HL-60/S4 (cell line): ENCODE results near the gene PFDN5.

Source experiments
- in situ Hi-C: fragments of 300-500 bp; cut with MboI; formaldehyde crosslinking; loops from 2 replicates; pipeline ENCODE4 v1.14.3; 2022; ENCODE audit warnings: low sequenced_read_pairs

The PFDN5 gene

DNA sequence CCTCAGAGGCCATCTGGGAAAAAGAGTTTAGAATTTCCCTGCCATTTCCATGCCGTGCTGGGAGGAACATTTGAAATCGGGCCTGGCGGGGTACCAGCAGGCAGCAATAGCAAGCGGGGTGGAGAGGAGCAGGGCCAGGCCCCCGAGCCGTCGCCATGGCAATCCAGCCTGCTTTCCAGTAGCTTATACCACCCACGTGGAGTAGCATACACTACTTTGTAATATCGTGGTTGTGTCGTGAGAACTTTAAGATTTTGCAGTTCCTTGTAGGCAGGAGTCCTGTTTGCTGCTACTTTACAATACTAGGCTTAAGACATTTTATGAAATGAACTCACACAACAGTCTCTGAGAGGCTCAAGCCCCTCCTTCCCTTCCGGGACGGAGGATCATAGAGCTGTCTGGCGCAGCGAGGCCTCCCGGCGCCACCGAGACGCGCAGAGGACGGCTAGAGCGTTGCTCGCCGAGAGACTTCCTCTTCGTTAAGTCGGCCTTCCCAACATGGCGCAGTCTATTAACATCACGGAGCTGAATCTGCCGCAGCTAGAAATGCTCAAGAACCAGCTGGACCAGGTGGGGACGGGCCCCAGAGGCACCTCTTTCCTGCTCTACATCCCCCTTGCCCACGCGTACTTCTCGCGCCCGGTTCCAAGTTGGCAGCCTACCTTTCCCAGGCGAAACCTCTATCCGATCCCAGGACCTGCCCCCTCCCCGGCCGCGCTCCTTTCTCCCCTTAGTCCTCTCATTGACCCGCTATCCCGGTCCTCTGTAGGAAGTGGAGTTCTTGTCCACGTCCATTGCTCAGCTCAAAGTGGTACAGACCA, at the start of gene PFDN5:
PFDN5 (plus strand) TSS at position 473 of the 821 bp plus-strand sequence; CDS start at position 499, 26 bp downstream.
- in situ Hi-C loops = no loop called here

DNA sequence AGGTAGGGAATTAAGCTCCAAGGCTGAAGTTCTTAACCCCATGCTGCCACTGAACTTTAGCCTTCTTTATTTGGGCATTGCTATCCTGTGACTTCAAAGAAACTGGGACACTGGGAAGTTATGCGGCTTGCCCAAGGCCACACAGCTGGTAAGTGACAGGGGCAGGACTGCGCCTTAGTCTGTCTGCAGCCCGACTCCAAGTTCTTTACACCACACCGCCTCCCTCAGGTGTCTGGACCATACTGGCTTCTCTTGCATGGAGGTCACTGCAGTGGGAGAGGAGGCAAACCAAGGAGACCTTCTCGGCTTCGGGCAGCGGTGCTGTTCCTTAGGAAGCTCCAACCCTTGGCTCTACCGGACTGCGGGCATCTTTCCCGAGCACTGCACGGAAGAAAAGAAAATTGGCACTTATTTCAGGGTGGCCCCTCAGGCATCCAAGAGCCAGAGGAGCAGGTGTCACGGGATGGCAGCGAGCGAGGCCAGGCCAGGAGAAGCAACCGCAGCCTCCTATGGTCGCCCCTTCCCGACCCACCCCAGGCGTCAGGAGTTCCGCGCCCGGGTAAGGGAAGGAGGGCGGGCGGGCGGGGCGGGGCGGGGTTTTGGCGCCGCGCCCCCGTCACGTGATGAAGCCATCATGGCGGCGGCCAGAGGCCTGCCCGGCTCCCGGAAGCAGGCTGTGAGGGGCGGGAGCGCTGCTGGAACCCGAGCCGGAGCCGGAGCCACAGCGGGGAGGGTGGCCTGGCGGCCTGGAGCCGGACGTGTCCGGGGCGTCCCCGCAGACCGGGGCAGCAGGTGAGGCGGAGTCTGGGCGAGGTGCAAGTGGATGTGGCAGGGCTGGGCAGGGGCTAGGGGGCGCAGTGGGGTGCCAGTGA, 43.6 kb upstream of the PFDN5 start:
- in situ Hi-C loops = no loop called here

DNA sequence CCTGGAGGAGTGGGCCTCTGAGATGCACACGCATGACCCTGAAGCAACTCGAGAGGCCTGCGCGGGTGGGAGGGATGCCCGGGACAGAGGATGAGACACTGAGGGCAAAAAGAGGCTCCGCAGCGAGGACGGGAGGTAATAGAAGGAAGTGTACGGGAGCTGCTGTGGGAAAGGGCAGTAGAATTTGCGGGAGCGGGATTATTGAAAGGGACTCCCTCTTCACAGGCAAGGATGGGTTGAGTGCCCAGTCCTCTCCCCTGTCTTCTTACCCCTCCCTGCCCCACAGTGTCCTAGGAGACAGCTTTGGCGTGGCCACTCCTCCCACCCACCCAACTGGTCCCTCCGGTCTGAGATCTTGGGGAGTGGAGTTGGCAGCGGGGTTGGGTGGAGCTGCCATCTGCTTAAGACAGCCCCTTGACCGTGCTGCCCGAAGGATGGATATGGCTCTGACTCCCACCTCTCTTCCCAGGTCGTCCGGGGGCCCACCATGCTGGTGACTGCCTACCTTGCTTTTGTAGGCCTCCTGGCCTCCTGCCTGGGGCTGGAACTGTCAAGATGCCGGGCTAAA, 42.9 kb upstream of the PFDN5 start:
- in situ Hi-C loops = no loop called here

DNA sequence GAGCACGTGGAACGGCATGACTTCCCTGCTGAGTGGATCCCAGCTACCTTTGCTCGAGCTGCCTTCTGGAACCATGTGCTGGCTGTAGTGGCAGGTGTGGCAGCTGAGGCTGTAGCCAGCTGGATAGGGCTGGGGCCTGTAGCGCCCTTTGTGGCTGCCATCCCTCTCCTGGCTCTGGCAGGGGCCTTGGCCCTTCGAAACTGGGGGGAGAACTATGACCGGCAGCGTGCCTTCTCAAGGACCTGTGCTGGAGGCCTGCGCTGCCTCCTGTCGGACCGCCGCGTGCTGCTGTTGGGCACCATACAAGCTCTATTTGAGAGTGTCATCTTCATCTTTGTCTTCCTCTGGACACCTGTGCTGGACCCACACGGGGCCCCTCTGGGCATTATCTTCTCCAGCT, 42.0 kb upstream of the PFDN5 start:
- in situ Hi-C loops = no loop called here

DNA sequence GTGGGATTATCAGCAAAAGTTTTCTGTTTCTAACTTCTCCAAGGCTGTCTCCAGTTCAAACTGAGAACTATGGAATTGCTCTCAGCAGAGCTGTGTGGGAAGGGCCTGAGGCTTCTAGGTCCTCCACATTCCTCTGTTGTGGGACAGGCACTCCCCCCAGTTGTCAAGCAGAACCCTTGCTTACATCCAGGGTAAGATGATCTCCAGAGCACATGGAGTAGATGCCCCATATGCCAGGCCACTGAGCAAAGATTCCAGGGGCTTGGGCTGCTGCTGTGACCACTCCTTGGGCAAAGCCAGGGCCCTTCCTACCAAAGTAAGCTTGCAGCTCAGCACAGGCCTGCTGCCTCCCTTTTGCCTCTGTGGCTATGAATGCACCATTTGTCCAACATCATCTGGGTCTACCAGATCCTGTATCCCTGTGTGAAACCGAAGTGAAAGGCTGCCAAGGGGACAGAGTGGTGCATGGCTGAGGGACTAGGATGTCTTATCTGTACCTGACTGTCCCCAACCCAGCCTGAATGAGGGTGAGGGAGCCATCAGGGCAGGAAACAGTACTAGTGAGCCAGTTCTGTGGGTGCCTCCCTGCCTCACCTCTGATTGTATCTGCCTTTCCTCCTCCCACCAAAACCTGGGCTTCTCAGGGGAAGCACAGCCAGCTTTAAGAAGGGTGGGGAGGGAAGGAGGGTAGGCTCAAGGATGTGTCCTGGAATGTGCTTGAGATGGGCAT, 40.4 kb upstream of the PFDN5 start:
- in situ Hi-C loops = no loop called here

DNA sequence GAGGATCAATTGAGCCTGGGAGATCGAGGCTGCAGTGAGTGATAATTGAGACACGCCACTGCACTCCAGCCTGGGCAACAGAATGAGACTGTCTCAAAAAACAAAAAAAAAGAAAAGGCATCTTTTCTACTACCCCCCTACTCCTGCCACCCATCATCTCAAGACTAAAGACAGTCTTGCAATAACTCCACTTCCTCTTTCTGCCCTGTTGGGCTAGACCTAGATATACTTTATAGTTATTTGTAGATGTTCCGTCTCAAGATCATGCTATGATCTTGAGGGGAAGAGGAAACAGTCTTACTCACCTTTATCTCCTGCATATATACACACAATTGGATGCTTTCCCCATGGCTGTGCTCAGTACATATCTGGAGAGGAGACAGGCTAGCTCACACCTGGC, 39.3 kb upstream of the PFDN5 start:
- in situ Hi-C loops = no loop called here

DNA sequence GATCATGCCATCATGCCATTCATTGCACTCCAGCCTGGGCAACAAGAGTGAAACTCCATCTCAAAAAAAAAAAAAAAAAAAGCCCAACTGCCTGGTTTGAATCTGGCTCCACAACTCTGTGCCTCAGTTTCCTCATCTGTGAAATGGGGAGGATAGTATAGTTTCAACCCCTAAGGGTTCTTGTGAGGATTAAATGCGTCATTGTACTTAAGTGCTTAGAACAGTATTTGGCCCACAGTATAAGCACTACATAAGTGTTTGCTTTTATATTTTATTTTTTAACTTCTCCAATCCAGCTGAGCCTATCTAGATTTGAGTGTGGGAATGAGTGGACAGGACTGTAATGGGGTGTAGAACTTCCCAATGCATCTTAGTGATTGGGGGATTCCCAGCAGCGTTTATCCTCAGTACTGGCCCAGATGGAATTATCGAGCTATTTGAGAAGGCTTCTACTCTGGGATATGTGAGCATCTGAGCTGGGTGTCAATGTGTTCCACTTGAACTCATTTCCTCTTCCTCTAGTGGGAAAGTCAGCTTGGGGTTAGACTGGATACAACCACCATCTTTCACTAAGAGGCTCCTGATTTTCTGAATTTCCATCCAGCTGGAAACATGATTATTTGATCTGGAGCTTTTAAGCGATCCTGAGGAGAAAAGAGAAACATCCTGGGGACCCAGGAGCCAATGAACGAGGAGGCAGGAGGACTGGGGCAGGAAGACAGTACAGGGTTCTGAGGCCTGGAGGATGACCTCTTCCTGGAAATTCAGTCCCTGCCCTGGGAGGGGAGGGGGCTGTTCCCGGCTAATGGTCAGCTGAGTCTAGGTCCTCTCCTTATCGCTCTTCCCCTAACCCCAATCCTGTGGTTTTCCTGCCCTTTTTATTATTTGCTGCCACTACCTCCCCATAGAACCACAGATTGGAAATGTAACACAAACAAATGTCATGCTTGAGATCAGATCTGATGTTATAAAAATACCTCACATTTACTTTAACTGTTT, 36.5 kb upstream of the PFDN5 start:
- in situ Hi-C loops = no loop called here

DNA sequence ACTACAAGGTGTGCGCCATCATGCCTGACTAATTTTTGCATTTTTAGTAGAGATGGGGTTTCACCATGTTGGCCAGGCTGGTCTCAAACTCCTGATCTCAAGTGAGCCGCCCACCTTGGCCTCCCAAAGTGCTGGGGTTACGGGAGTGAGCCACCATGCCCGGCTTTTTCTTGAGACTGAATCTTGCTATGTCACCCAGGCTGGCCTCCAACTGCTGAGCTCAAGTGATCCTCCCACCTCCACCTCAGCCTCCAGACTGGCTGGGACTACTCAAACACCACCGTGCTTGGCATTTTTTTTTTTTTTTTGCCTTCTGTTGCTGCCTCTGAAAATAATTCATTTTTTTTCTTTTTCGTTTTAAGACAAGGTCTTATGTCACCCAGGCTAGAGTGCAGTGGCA, 35.5 kb upstream of the PFDN5 start:
- in situ Hi-C loops = no loop called here

DNA sequence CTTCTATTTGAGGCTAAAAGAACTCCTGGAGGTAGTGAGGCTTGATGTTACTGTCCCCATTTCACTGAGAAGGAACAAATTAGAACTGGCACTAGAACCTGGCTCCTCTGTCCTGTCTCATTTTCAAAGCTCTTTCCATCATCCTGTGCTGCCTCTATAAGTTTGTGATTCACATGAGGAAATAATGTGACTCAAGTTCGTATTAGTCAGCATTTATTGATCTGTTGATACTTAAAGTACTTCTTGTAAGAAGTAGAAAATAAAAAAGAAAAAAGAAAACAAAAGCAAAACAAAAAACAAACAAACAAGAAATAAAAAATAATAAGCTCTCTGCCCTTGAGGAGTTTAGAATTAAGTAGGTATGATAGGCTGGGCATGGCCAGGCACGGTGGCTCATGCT, 29.6 kb upstream of the PFDN5 start:
- in situ Hi-C loops = no loop called here

DNA sequence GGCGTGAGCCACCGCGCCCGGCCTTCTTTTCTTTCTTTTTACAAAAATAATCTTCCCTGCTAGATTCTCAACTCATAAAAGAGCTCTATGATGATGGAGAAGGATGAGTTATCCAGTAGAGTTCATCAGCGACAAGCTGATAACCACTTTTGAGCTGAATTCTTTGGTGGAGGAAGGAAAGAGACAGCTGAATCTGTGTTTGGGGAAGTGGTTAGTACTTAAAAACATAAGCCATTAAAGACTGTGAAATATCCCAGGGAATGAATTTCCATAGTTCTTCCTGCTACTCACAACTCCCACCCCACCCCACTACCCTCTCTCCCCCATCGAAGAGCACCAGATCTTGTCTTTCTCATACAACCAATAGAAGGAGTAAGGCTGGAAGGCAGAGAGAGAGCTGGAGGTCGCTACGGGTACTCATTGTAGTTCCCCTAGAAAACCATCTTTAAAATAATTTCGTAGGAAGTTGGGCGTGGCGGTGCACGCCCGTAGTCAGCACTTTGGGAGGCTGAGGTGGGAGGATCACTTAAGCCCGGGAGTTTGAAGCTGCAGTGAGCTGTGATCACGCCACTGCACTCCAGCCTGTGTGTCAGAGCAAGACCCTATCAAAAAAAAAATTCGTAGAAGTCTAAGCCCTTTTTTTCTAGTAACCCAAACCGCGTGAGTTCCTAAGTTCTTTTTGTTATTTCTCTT, 27.9 kb upstream of the PFDN5 start:
- in situ Hi-C loops = no loop called here

DNA sequence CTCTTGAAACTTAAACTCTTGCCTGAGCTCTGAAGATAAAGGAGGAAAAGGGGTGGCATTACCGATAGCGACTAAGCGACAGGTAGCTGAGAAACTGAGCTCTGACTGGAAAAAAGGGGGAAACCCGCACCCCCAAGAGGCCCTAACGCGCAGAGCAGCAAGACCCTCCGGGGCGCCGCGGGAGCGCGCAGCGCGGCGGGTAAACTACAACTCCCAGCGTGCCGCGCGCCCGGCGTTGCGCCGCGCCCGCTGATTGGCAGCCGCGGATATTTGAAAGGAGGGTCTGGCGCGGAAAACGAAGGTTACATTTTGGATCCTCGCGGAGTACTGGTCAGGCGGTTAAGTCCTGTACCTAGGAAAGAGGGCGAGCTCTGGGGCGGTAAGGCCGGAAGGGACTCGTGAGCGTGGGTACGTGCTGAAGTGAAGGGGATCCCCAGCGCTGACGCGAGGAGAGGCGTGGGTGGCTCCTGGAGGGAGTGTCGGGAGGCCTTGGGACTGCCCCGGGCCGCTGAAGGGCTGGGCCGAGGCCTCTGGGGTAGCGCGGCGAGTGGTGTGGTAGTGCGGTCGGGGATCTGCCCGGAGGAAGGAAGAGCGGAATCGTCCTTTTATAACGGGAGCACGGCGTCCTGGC, 27.2 kb upstream of the PFDN5 start, which contains the start of gene ESPL1:
ESPL1 (plus strand) TSS at position 301 of the 631 bp plus-strand sequence. CDS start 468 bp downstream, outside the sequence.
- in situ Hi-C loops = no loop called here

DNA sequence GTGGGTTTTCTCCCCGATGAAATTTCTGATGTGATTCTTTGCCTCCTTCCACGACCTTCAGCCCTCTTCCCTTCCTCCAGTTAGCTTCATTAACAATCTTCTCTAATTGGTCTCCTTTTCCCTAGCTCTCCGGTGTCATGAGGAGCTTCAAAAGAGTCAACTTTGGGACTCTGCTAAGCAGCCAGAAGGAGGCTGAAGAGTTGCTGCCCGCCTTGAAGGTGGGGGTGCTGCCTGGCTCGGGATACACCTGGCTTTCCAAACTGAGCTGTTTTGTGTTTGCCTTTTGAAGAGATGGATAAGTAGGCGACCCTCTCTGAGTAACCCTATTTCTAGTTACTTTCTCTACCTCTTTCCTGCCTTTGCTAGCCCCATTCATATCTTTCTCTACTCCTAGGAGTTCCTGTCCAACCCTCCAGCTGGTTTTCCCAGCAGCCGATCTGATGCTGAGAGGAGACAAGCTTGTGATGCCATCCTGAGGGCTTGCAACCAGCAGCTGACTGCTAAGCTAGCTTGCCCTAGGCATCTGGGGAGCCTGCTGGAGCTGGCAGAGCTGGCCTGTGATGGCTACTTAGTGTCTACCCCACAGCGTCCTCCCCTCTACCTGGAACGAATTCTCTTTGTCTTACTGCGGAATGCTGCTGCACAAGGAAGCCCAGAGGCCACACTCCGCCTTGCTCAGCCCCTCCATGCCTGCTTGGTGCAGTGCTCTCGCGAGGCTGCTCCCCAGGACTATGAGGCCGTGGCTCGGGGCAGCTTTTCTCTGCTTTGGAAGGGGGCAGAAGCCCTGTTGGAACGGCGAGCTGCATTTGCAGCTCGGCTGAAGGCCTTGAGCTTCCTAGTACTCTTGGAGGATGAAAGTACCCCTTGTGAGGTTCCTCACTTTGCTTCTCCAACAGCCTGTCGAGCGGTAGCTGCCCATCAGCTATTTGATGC, 26.4 kb upstream of the PFDN5 start:
- in situ Hi-C loops = no loop called here

DNA sequence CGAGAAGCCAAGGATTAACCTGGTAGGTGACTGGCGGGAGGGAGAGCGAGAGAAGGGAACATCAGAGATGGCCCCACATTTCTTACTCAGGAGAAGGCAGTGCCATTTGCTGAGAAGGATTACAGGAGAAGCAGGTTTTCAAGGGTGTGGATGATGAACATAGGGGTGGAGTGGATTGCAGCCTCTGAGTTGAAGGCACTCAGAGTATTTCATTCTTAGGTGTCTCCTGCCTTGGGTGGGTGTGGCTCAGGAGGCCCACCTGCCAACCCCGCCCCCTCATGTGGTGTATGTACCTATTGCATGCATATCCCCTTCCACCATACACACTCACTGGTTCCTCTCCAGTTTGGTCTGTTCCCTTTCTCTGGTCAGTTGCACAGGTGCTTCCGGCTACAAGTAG, 20.9 kb upstream of the PFDN5 start:
- in situ Hi-C loops = no loop called here

DNA sequence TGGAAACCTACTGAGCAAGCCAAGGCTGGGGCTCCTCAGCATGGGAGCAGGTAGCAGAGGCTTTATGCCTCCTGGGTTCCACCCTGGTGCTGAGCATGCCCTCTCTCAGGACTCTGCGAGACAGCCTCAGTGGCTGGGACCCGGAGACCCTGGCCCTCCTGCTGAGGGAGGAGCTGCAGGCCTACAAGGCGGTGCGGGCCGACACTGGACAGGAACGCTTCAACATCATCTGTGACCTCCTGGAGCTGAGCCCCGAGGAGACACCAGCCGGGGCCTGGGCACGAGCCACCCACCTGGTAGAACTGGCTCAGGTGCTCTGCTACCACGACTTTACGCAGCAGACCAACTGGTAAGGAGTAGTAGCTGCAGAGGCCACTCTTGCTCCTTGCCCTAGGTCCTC, 18.8 kb upstream of the PFDN5 start:
- in situ Hi-C loops = no loop called here

DNA sequence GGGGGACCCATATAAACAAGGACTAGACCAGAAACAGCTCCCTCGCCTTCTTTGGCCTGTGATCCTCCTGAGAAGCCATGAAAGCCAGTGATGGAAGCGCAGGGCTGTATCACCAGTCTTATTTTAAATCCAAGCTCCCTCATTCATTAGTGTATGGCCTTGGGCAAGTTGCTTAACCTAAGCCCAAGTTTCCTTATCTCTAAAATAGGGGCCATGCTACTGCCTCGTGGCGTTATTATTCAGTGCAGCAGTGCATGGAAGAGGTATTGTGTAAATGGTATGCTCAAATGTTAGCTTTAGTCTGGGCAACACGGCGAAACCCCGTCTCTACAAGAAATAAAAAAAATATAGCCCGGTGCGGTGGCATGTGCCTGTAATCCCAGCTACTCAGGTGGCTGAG, 17.4 kb upstream of the PFDN5 start:
- in situ Hi-C loops = no loop called here

DNA sequence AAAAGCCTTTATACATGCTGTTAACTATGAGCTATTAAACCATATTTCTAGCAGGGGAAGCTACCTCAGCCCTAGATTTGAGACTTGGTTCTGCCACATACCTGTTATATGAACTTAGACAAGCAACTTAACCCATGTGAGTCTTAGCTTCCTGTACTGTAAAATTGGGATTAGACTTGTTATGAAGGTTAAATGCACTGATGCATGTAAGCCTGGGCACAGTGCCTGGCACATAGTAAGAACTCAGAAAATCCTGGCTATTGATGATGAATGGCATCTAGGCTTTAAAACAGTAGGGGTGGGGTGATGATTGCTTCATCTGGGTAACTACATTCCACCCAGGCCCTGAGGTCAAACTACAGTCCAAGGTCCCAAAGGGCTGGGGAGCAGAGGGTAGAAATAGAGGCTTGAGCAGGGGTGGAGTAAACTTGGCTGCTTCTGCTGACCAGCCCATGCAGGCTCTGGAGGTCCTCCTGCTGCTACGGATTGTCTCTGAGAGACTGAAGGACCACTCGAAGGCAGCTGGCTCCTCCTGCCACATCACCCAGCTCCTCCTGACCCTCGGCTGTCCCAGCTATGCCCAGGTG, 16.0 kb upstream of the PFDN5 start:
- in situ Hi-C loops = no loop called here

DNA sequence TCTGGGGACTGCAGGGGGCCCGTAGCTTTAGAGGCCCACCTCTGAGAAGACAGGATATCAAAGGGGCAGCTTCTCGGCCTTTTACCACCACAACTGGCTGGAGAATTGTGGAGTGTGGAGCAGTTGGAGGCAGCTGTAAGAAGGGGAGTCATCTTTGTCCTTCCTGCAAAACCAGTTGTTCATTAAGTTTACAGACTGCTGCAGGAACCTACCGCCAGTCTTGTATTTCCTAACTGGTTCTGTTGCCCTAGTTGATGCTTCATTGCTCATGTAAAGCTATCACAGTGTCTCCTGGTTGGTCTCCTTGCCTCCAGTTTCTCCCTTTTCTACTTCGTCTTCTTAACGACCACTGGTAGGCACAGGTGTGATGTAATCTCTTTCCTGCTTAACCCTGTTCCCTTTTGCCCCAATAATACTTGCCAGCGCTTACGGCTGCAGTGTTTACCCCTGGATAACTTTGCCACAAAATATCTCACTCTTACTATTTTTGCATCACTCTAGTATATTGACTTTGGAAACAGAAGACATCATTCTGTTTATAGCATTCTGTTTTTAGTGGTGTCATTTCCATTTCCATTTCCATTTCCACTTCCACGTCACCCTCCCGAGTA, 15.3 kb upstream of the PFDN5 start:
- in situ Hi-C loops = no loop called here
